GM12891 (cell line): ENCODE results near the gene HOXA10.

Experiments used
- DNase-seq: peaks from one replicate; pipeline ENCODE4 v3.0.0; 2011; ENCODE audit warnings: low spot score; ENCODE audit not compliant: insufficient read length
- FAIRE-seq: peaks from 2 replicates; lab custom pipeline; 2011; peaks lifted over from hg19 to GRCh38; lab: Jason Lieb, UNC
- PAX5 ChIP-seq: IDR thresholded peaks from 2 replicates; pipeline ENCODE4 v1.6.1; 2011; ENCODE audit warnings: low read length, moderate library complexity, mild to moderate bottlenecking; ENCODE audit not compliant: insufficient read depth, severe bottlenecking
- POLR2A ChIP-seq: IDR thresholded peaks from 2 replicates; pipeline ENCODE4 v1.6.1; 2011; ENCODE audit warnings: low read depth, low read length, control low read depth
- POLR2AphosphoS5 ChIP-seq: IDR thresholded peaks from 2 replicates; pipeline ENCODE4 v1.6.1; 2011; ENCODE audit warnings: low read depth, low read length, control low read depth
- POU2F2 ChIP-seq: IDR thresholded peaks from 2 replicates; pipeline ENCODE4 v1.6.1; 2011; ENCODE audit warnings: low read depth, mild to moderate bottlenecking, control low read depth, low read length, moderate library complexity
- SPI1 ChIP-seq: IDR thresholded peaks from 2 replicates; pipeline ENCODE4 v1.6.1; 2011; ENCODE audit warnings: low read depth, low read length, control low read depth
- TAF1 ChIP-seq: IDR thresholded peaks from 2 replicates; pipeline ENCODE4 v1.6.1; 2011; ENCODE audit warnings: low read depth, low read length, control low read depth

Gene HOXA10

DNA sequence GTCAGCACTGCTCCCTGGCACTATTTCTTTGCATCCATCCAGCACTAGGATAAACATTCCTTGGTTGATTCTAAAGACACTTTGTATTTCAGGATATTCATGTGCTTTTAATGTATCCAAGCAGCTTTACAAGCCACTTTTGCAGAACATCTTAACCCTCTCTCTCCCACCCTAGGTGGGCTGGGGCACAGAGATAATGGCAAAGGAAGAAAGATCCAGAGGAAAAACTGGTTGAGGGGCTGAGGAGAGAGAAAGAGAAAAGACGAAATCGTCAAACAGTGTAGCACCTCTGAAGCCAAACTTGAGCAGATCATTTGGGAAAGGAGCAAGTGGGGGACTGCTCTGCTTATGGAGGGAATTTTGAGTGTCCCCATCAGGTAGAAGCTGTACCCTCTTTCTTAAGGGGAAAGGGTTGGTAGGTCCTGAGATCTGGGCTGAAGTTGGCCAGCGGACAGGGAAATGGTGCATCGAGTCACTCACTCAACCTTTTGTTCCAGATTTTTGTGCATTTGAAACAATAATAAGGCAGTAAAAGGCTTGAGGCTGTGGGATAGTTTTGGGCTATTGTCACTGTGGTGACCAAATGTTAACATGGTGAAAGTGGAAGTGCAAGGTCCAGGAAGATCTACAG lies 30.0 kb upstream of the HOXA10 start:
- DNase-seq (no peak), FAIRE-seq (no peak)

DNA sequence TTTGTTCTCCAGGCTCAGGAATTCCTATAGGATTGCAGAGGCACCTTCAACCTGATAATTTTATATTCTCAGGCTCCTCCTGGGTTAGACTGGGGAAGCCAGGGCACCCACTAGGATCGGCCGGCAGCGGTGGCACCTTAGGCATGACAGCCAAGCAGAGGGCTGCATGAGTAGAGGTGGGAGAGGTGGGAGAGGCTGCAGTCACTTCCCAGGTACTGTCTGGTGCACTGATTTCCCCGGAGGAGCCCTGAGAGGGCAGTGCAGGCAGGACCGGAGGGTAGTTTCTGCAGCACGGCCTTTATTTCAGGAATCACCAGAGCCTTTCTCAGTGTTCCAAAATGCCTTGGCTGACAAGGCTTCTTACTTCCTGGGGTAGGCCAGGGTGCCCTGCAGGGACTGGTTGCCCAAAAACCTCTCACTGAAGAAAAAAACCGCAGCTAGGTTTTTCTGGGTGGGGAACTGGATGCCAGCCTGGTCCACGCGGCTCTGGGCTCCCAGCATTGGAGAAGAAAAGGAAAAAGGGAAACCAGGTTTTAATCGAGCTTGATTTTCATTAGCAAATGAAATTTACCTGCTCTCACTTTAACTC lies 29.3 kb upstream of the HOXA10 start:
- FAIRE-seq (no peak), DNase-seq (no peak)
- TF ChIP-seq TAF1 (no peak), POLR2AphosphoS5 (no peak), POLR2A (no peak), PAX5 (no peak), SPI1 (no peak), POU2F2 (no peak)

More for the DNA sequence above, 30.0 kb upstream of the HOXA10 start:
- TF ChIP-seq POLR2AphosphoS5, result no peak

DNA sequence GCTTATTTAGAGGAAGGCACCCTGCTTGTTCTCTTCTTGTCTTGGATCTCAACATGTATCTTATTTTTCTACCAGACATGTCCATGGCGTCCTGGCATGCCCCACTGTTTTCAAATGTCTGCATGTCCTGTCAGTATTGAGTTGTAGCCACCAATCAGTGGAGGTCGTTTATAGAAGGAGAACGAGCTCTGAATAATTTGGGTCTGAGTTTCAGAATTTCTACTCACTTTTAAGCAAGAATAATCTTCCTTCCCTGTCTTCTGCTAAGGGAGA lies 28.7 kb upstream of the HOXA10 start:
- no peak for TF ChIP-seq POLR2A
- no peak for TF ChIP-seq PAX5
- TF ChIP-seq TAF1, result no peak
- TF ChIP-seq POU2F2, result no peak
- no peak for TF ChIP-seq SPI1
- no peak for TF ChIP-seq POLR2AphosphoS5
- FAIRE-seq, result no peak
- DNase-seq, result no peak

DNA sequence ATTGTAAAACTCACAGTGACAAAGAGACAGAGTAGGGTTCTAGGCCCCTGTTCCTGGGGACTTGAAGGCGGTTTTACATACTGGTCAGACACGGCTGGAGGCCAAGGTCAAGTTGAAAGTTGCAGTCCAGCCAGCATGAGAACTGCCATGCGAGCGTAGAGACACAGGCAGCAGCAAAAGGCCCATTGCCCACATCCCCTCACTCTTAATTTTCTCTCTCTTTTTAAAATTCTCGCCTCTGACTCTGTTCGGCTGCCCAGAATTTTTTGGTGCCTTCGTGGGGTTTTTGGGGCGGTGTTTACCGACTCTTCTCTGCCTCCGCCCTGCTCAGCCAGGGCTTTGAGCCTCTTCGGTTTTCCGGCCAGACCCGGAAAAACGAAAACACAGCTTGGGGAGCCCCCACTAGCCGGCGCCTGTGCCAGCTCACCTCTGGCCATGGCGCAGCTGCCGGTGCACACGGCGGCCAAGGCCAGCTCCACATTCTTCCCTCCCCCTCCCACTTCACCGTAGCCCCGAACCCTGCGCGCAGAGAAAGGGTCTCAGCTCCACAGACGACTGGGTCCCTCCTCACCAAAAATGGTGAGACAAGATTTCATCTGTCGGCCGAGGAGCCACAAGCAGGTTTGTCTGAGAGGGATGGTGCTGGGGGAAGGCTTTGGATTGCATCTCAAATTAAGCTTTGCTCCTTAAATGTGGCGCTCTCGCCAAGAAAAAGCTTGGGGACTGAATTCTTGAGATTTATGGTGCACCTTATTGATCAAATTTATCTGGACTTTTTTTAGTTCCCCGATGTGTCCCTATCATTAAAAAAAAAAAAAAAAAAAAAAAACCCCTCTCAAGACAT lies 28.1 kb upstream of the HOXA10 start:
- DNase-seq, result no peak
- TF ChIP-seq TAF1, result no peak
- TF ChIP-seq POLR2A, result no peak
- no peak for TF ChIP-seq POU2F2
- no peak for TF ChIP-seq PAX5
- TF ChIP-seq POLR2AphosphoS5, result no peak
- no peak for FAIRE-seq

DNA sequence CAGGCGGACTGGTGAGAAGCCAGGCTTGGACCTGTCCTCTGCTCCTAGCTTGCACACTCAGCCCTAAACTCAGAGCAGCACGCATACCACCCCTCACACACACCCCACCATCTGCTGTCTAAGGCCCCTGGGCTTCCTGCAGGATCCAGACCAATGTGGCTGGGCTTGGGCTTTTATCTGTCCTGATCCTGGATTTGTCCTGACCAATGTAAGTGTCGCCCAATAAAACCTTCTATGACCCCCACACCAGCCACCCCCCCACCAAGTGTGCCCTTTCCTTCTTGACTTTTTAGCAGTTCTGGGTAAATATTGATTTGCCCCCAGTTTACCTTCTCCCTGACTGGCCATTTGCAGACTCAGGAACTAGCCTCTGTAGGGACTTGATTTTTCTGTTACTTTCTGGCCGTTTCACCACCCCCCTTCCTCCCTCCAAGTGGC lies 27.5 kb upstream of the HOXA10 start:
- no peak for TF ChIP-seq POU2F2
- no peak for TF ChIP-seq SPI1
- TF ChIP-seq POLR2A, result no peak
- no peak for FAIRE-seq
- DNase-seq, result no peak

DNA sequence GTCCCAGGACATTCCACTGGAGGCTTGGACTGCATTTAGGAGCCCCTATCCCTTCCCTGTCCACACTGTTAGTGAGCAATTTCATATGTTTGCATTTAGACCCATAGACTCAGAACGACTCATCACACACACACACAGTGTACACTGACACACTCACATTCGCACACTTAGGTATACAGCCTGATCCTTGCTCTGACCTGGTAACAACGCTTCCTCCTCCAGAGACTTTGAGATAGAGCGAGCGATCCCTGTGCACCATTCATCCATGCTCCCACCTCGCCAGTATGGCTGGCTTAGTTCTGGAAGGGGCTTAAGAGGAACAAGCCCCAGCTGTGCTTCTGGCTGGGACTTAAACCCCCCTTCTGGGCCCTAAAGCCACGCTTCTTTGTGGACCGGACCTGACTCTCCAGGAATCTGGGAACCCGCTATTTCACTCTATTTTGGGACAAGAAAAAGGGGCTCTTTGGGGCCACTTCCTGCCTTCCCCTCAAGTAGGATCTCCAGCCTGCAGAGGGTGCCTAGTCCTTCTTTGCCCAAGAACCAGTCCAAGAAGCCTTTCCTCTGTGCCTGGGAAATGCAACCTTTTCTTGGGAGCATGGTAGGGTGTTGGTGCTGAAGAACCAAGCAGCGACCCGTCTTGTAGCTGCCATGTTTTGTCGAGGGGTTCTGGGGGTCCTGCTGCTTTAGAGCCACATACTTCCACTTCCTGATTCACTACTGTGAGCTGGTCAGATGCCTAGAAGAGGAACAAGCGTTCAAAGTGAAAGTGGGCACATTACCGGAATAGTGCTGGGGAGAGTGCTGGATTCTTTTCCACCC lies 26.9 kb upstream of the HOXA10 start:
- TF ChIP-seq SPI1 (peak; percentile 48; the same call in 1 of the 2 replicates), POLR2A (no peak)
- DNase-seq (no peak), FAIRE-seq (peak; percentile 13)

DNA sequence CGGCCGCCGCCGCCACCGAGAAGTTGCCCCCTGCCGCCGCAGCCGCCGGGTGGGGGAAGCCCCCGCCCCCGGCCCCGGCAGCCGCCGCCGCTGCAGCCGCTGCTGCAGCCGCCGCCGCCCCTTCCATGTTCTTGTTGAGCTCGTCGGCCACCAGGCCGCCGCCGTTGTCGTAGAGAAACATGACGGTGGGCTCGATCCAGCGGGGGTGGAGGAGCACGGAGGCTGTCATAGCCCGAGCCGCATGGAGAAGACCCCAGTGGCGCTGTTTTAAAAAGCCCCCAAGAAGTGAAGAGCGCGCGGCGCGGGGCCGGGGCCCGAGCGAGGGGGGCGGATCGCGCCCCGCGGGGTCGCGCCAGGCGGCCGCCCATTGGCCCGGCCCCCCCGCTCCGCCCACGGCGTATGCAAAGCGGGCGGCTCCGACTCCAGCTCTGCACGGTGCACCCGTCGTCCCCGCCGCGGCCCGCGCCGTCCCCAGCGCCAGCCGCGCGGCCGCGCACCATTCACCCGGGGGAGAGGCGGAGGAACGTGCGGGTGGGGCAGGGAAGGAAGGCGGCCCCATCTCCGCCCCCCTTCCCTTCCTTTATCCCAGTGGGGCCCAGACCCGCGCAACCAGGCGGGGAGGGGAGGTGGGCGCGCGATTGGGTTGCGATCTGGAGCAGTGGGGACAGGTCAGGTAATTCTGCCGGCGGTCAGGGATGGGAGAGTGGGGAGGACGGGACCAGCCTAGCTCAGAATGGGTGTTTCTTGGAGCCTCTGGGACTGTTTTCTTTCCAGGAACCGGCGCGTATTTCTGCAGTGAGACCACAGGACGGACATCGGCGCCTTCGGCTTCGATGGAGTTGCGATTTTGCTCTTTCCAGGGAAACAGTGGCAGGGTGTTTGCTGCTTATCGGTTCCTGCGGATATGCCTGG lies 26.0 kb upstream of the HOXA10 start, which contains the start of gene HOXA13:
Gene HOXA13 (minus strand): TSS at position 243 of the 912 bp plus-strand sequence. CDS start 14 bp downstream, at position 229.
- FAIRE-seq (no peak), DNase-seq (no peak)
- no peak for TF ChIP-seq POLR2AphosphoS5
- no peak for TF ChIP-seq POLR2A
- no peak for TF ChIP-seq PAX5
- TF ChIP-seq SPI1, result no peak
- TF ChIP-seq TAF1, result no peak

DNA sequence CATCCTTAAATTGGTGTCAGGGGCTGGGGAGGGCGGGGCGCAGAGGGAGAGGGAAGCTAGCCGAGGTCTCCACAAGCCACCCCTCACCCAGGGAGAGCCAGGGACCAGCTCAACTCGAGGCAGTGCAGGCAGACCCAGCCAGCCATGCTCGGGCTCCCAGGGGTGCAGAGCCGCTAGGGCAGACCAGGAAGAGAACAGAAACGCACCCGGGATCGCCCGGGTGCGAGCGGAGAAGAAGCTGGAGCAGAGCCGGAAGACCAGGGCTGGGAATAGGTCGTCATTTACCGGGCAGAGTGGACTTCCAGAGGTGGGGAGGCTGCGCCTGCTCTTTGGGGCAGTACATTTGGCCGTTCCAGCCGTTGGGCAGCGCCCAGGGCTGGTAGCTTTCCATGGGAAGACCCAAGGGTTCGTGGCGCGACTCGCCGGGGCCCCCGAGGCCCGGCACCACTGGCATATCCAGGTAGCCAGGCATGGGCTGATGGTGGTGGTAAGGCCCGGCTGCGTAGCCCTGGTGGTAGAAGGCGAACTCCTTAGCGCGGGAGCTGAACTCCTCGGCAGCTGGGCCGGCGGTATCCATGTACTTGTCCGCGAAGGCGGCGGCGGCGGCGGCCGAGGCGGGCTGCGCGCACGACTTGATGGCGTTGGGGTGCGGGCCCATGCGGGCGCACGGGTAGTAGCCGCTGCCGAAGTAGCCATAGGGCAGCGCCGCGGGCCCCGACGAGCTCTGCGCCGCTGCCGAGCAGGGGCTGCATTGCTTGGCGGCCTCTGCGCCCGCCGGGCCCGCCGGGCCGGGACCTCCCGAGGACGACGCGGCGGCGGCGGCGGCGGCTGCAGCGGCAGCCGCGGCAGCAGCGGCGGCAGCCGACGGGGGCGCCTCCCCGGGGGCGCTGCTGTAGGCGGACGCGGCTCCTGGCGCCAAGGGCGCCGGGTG lies 25.0 kb upstream of the HOXA10 start:
- TF ChIP-seq POU2F2 (no peak), POLR2A (no peak), POLR2AphosphoS5 (no peak), SPI1 (no peak), PAX5 (no peak), TAF1 (no peak)
- DNase-seq, result no peak
- no peak for FAIRE-seq
